KOPT-K1 (cell line): Measurements from ENCODE around the gene MDC1.
"Not testable (repeated sequence)": the region's sequence is repeated elsewhere in the genome, so short reads cannot be mapped to it uniquely, and the experiment has no call there.

Source experiments
- H3K27ac ChIP-seq: fragments of 200-600 bp; sonication (generic); 2 replicates; pipeline ENCODE4 v1.5.1; 2016; ENCODE audit warnings: antibody characterized with exemption, mild to moderate bottlenecking, low read depth, low read length; ENCODE audit not compliant: poor library complexity, severe bottlenecking
- H3K36me3 ChIP-seq: fragments of 200-600 bp; sonication (generic); 2 replicates; pipeline ENCODE4 v1.5.1; 2017; ENCODE audit warnings: antibody characterized with exemption, mild to moderate bottlenecking, low read length, moderate library complexity; ENCODE audit not compliant: insufficient read depth
- H3K9me3 ChIP-seq: fragments of 200-600 bp; sonication (generic); 2 replicates; pipeline ENCODE4 v1.5.1; 2017; ENCODE audit warnings: antibody characterized with exemption, low read length, mild to moderate bottlenecking; ENCODE audit not compliant: insufficient read depth, poor library complexity, severe bottlenecking

The MDC1 gene

GRCh38 chr6:30722280-30723112 is 5.4 kb upstream of the MDC1 start:
- Histone ChIP-seq H3K36me3 (peaks cover 60% of the 10 kb centered on the region), H3K9me3 (no peaks in the 10 kb centered on the region), H3K27ac (peak overlapping the region; percentile 98)

- H3K9me3 ChIP-seq: not testable (repeated sequence)
- Histone ChIP-seq H3K36me3 (peaks cover 54% of the 10 kb centered on the region), H3K27ac (peak overlapping the region; percentile 98)
Observed at GRCh38 chr6:30722025-30722279, 4.9 kb upstream of the MDC1 start.

- Histone ChIP-seq H3K27ac (peak overlapping the region; percentile 98), H3K9me3 (no peaks in the 10 kb centered on the region), H3K36me3 (peaks cover 49% of the 10 kb centered on the region)
Observed at GRCh38 chr6:30721198-30722024, 4.3 kb upstream of the MDC1 start.

GRCh38 chr6:30720738-30721197 is 3.7 kb upstream of the MDC1 start:
- H3K9me3 ChIP-seq: no peaks in the 10 kb centered on the region
- peak overlapping the region; percentile 98 for H3K27ac ChIP-seq
- peaks cover 44% of the 10 kb centered on the region for H3K36me3 ChIP-seq

- Histone ChIP-seq H3K9me3 (no peaks in the 10 kb centered on the region), H3K36me3 (peaks cover 39% of the 10 kb centered on the region), H3K27ac (peak within 1 kb of the TSS; percentile 98)
Observed at GRCh38 chr6:30719791-30720737, 3.0 kb upstream of the MDC1 start, which contains the start of gene TUBB. TSS of gene TUBB (plus strand) at chr6:30720352. CDS start at chr6:30720507, 155 bp downstream.

- Histone ChIP-seq H3K27ac (peak overlapping the region; percentile 98), H3K9me3 (no peaks in the 10 kb centered on the region), H3K36me3 (peaks cover 39% of the 10 kb centered on the region)
Observed at GRCh38 chr6:30719356-30719755, 2.3 kb upstream of the MDC1 start.

- peaks cover 39% of the 10 kb centered on the region for H3K36me3 ChIP-seq
- H3K27ac ChIP-seq: peak overlapping the region; percentile 98
- not testable (repeated sequence) for H3K9me3 ChIP-seq
Observed at GRCh38 chr6:30717845-30718720, 1.0 kb upstream of the MDC1 start.

GRCh38 chr6:30716879-30717128 is 277 bp downstream of the MDC1 start:
- Histone ChIP-seq H3K27ac (peak overlapping the region; percentile 98), H3K9me3 (no peaks in the 10 kb centered on the region), H3K36me3 (peaks cover 35% of the 10 kb centered on the region)

- Histone ChIP-seq H3K9me3 (no peaks in the 10 kb centered on the region), H3K36me3 (peaks cover 54% of the 10 kb centered on the region), H3K27ac (peak overlapping the region; percentile 98)
Observed at GRCh38 chr6:30714263-30714662, 2.8 kb downstream of the MDC1 start.

GRCh38 chr6:30712441-30712945 is 4.6 kb downstream of the MDC1 start:
- H3K9me3 ChIP-seq: no peaks in the 10 kb centered on the region
- H3K27ac ChIP-seq: peak overlapping the region; percentile 85
- H3K36me3 ChIP-seq: peaks cover 72% of the 10 kb centered on the region

- H3K36me3 ChIP-seq: peaks cover 78% of the 10 kb centered on the region
- H3K9me3 ChIP-seq: no peaks in the 10 kb centered on the region
- peak overlapping the region; percentile 85 for H3K27ac ChIP-seq
Observed at GRCh38 chr6:30711758-30712380, 5.2 kb downstream of the MDC1 start.

GRCh38 chr6:30709101-30709868 is 7.8 kb downstream of the MDC1 start:
- Histone ChIP-seq H3K27ac (no peak overlapping the region), H3K9me3 (no peaks in the 10 kb centered on the region), H3K36me3 (peaks cover 88% of the 10 kb centered on the region)

- H3K36me3 ChIP-seq: peaks cover 88% of the 10 kb centered on the region
- H3K27ac ChIP-seq: no peak overlapping the region
Observed at GRCh38 chr6:30707281-30707850, 9.7 kb downstream of the MDC1 start.

More at GRCh38 chr6:30707281-30707850, 9.7 kb downstream of the MDC1 start:
- H3K9me3 ChIP-seq: no peaks in the 10 kb centered on the region
